HepG2 (cell line): ENCODE data around the gene CMTM1. TPM values are rescaled to one million over a fixed set of nuclear protein-coding genes. Genes with fewer than 3 reads are reported as not detected.

Experiments
- ATRX ChIP-seq: sonication (generic); formaldehyde crosslinking; IDR thresholded peaks from 2 replicates; pipeline ENCODE4 v1.4.0; 2020; ENCODE audit warnings: missing genetic modification reagents, borderline replicate concordance
- E2F2 ChIP-seq: sonication (generic); formaldehyde crosslinking; IDR thresholded peaks from 2 replicates; pipeline ENCODE4 v1.4.0; 2020; ENCODE audit warnings: missing genetic modification reagents, borderline replicate concordance
- EEA1 ChIP-seq: sonication (generic); formaldehyde crosslinking; IDR thresholded peaks from 2 replicates; pipeline ENCODE4 v1.5.1; 2020; ENCODE audit warnings: mild to moderate bottlenecking, missing genetic modification reagents, borderline replicate concordance
- HMGXB4 ChIP-seq, 2 experiments: sonication (generic) in 1 of 2; formaldehyde crosslinking in 1 of 2; IDR thresholded peaks; 2 replicates each; pipeline versions ENCODE4 v1.4.0 to v1.6.1; 2018 to 2020; ENCODE audit warnings: missing genetic modification reagents in 2 of 2, borderline replicate concordance in 1 of 2, low read depth in 1 of 2, mild to moderate bottlenecking in 1 of 2, missing biosample characterization in 1 of 2
- ISL2 ChIP-seq: sonication (generic); formaldehyde crosslinking; IDR thresholded peaks from 2 replicates; pipeline ENCODE4 v1.5.0; 2020; ENCODE audit warnings: missing genetic modification reagents
- JDP2 ChIP-seq: sonication (generic); formaldehyde crosslinking; IDR thresholded peaks from 2 replicates; pipeline ENCODE4 v1.8.1; 2022; ENCODE audit warnings: missing genetic modification reagents, borderline replicate concordance
- MLLT10 ChIP-seq: sonication (generic); formaldehyde crosslinking; IDR thresholded peaks from 2 replicates; pipeline ENCODE4 v1.4.0; 2020; ENCODE audit warnings: missing genetic modification reagents
- MXD1 ChIP-seq: sonication (generic); formaldehyde crosslinking; IDR thresholded peaks from 2 replicates; pipeline ENCODE4 v1.4.0; 2020; ENCODE audit warnings: mild to moderate bottlenecking, missing genetic modification reagents
- NCOR1 ChIP-seq: fragments of 200-600 bp; sonication (generic); IDR thresholded peaks from 2 replicates; pipeline ENCODE4 v1.7.0; 2017; ENCODE audit warnings: antibody characterized with exemption, low read length, borderline replicate concordance
- RFX1 ChIP-seq: fragments of 450-650 bp; IDR thresholded peaks from 2 replicates; pipeline ENCODE4 v1.6.1; 2017
- STAT6 ChIP-seq: sonication (generic); formaldehyde crosslinking; IDR thresholded peaks from 2 replicates; pipeline ENCODE4 v1.4.0; 2020; ENCODE audit warnings: missing genetic modification reagents, mild to moderate bottlenecking, borderline replicate concordance
- ZBTB38 ChIP-seq: sonication (generic); formaldehyde crosslinking; IDR thresholded peaks from 2 replicates; pipeline ENCODE4 v1.5.1; 2020; ENCODE audit warnings: mild to moderate bottlenecking, missing genetic modification reagents
- ZNF121 ChIP-seq: sonication (generic); formaldehyde crosslinking; IDR thresholded peaks from 2 replicates; pipeline ENCODE4 v1.5.0; 2020; ENCODE audit warnings: mild to moderate bottlenecking, missing genetic modification reagents
- ZNF160 ChIP-seq: sonication (generic); formaldehyde crosslinking; IDR thresholded peaks from 2 replicates; pipeline ENCODE4 v1.8.0; 2022; ENCODE audit warnings: mild to moderate bottlenecking, inconsistent platforms, missing genetic modification reagents
- ZNF512B ChIP-seq: sonication (generic); formaldehyde crosslinking; IDR thresholded peaks from 2 replicates; pipeline ENCODE4 v1.5.1; 2020; ENCODE audit warnings: missing genetic modification reagents, mild to moderate bottlenecking, borderline replicate concordance
- ZNF557 ChIP-seq: sonication (generic); formaldehyde crosslinking; IDR thresholded peaks from 2 replicates; pipeline ENCODE4 v1.4.0; 2020; ENCODE audit warnings: missing genetic modification reagents
- ZNF558 ChIP-seq: sonication (generic); formaldehyde crosslinking; IDR thresholded peaks from 2 replicates; pipeline ENCODE4 v1.9.0; 2022; ENCODE audit warnings: mild to moderate bottlenecking, missing genetic modification reagents, borderline replicate concordance
- ZNF773 ChIP-seq: sonication (generic); formaldehyde crosslinking; IDR thresholded peaks from 2 replicates; pipeline ENCODE4 v1.4.0; 2020; ENCODE audit warnings: missing genetic modification reagents, borderline replicate concordance
- ZNF790 ChIP-seq: sonication (generic); formaldehyde crosslinking; IDR thresholded peaks from 2 replicates; pipeline ENCODE4 v1.8.0; 2022; ENCODE audit warnings: missing genetic modification reagents, mild to moderate bottlenecking, borderline replicate concordance
- polyA plus RNA-seq, 8 experiments: library from polyadenylated mRNA; depleted of rRNA in 3 of 8; stranded (reverse) in 7 of 8; unstranded in 1 of 8; fragments of >200 nt; fragmentation: Illumina TruSeq in 4 of 8; extraction: Trizol in 4 of 8; gene quantifications; 2 replicates each; pipeline versions ENCODE4 v1.2.1 to v1.2.3, GENCODE V29; 2011 to 2016; ENCODE audit warnings: low read depth in 4 of 8, missing spikeins in 1 of 8, mixed read lengths in 1 of 8; ENCODE audit not compliant: insufficient read depth in 1 of 8
- total RNA-seq, 5 experiments: library from RNA; depleted of rRNA; stranded (reverse); fragments of >200 nt; fragmentation: Illumina TruSeq; extraction: Trizol; gene quantifications; 2 replicates each; pipeline ENCODE4 v1.2.3, GENCODE V29; 2016; ENCODE audit warnings: low read depth in 1 of 5

Gene CMTM1
- total and polyA plus RNA-seq, 2 of the 13 experiments (the other 11 are each of a cell fraction or from before 2014, with no cell fraction given), result 1.7 to 2.9 TPM

- TF ChIP-seq HMGXB4 (CRISPR knock-in tag; IDR thresholded peaks at IDR 0.05; ENCODE audit: borderline replicate concordance in 1 of 2, low read depth in 1 of 2), result peak; percentile 93 to 94
- TF ChIP-seq ATRX (CRISPR knock-in tag), result no peak
- TF ChIP-seq MXD1, result peak; percentile 94
- no peak; the same call in 1 of the 2 replicates for TF ChIP-seq ZNF121 (CRISPR knock-in tag)
- TF ChIP-seq RFX1, result no peak
- TF ChIP-seq MLLT10, result no peak
- peak; percentile 56; the same call in 1 of the 2 replicates for TF ChIP-seq STAT6
- TF ChIP-seq ZBTB38 (CRISPR knock-in tag), result no peak; the same call in 1 of the 2 replicates
- TF ChIP-seq EEA1 (CRISPR knock-in tag), result no peak
- peak; percentile 72; the same call in 1 of the 2 replicates for TF ChIP-seq ZNF557 (CRISPR knock-in tag)
- TF ChIP-seq E2F2 (CRISPR knock-in tag), result no peak; the same call in 1 of the 2 replicates
- peak; percentile 58; the same call in 1 of the 2 replicates for TF ChIP-seq ISL2 (CRISPR knock-in tag)
- TF ChIP-seq ZNF558, result no peak; the same call in 1 of the 2 replicates
- TF ChIP-seq ZNF512B (CRISPR knock-in tag), result 0 out of 2 replicates have a peak, but pooled peaks have one; percentile 46
- no peak for TF ChIP-seq ZNF773 (CRISPR knock-in tag)
- TF ChIP-seq ZNF160 (CRISPR knock-in tag), result peak; percentile 69; the same call in 1 of the 2 replicates
- no peak for TF ChIP-seq NCOR1
- no peak for TF ChIP-seq JDP2 (CRISPR knock-in tag)
- TF ChIP-seq ZNF790 (CRISPR knock-in tag), result peak; percentile 86
Observed at GRCh38 chr16:66608241-66609138, 42.3 kb downstream of the CMTM1 start (continued).
